GM23338 (cell line): ENCODE measurements around the gene CDKAL1. TPM values are rescaled to one million over a fixed set of nuclear protein-coding genes. Genes with fewer than 3 reads are reported as not detected.

Experiments used
- EZH2 ChIP-seq: fragments of 200-600 bp; sonication (generic); IDR thresholded peaks from one replicate; pipeline ENCODE4 v1.8.0; 2017; ENCODE audit warnings: antibody characterized with exemption, mild to moderate bottlenecking, low read depth; ENCODE audit not compliant: unreplicated experiment
- EZH2phosphoT487 ChIP-seq: fragments of 200-600 bp; sonication (generic); IDR thresholded peaks from one replicate; pipeline ENCODE4 v1.8.1; 2018; ENCODE audit warnings: antibody characterized with exemption; ENCODE audit not compliant: unreplicated experiment
- JUNB ChIP-seq: IDR thresholded peaks from one replicate; pipeline ENCODE4 v1.6.1; 2016; ENCODE audit warnings: antibody characterized with exemption; ENCODE audit not compliant: unreplicated experiment
- NANOG ChIP-seq: IDR thresholded peaks from 2 replicates; pipeline ENCODE4 v1.6.1; 2016; ENCODE audit warnings: antibody characterized with exemption, borderline replicate concordance
- POLR2AphosphoS5 ChIP-seq: IDR thresholded peaks from 2 replicates; pipeline ENCODE4 v1.6.1; 2016; ENCODE audit warnings: antibody characterized with exemption, low read depth
- REST ChIP-seq: IDR thresholded peaks from one replicate; pipeline ENCODE4 v1.6.1; 2018; ENCODE audit warnings: antibody characterized with exemption; ENCODE audit not compliant: unreplicated experiment
- STAT1 ChIP-seq: IDR thresholded peaks from one replicate; pipeline ENCODE4 v1.6.1; 2016; ENCODE audit warnings: antibody characterized with exemption; ENCODE audit not compliant: unreplicated experiment
- ZNF331 ChIP-seq: fragments of 250-450 bp; sonication (Bioruptor Pico); IDR thresholded peaks from 2 replicates; pipeline ENCODE4 v1.5.0; 2020; ENCODE audit warnings: low read depth, mild to moderate bottlenecking, moderate library complexity
- ZNF462 ChIP-seq: fragments of 250-450 bp; sonication (Bioruptor Pico); IDR thresholded peaks from 2 replicates; pipeline ENCODE4 v1.5.0; 2020; ENCODE audit warnings: mild to moderate bottlenecking, moderate library complexity
- polyA plus RNA-seq: library from polyadenylated mRNA; unstranded; fragments of >200 nt; fragmentation: Nextera tagmentation; extraction: Ambion mirVana; gene quantifications from 2 replicates; pipeline ENCODE4 v1.2.1, GENCODE V29; 2016
- total RNA-seq: library from RNA; depleted of rRNA; stranded (reverse); fragments of >200 nt; shearing (Covaris generic); gene quantifications from 2 replicates; pipeline ENCODE4 v1.2.3, GENCODE V29; 2014

The CDKAL1 gene
- total and polyA plus RNA-seq, 2 experiments from 2014 or later, result 17.8 to 35.0 TPM

GRCh38 chr6:21163110-21163837 lies 629.0 kb downstream of the CDKAL1 start (continued):
- TF ChIP-seq ZNF462 (no peak), ZNF331 (no peak), EZH2phosphoT487 (no peak), EZH2 (no peak), REST (no peak), POLR2AphosphoS5 (no peak), NANOG (no peak), STAT1 (no peak), JUNB (no peak)
